ENCODE measurements around the gene TNRC18.

GRCh38 chr7:5422396-5423305 lies 983 bp downstream of the TNRC18 start:
- TF ChIP-seq CTCF (IDR thresholded peaks at IDR 0.05; ENCODE audit: poor library complexity) (no peak), EZH2 (IDR thresholded peaks at IDR 0.05; ENCODE audit: borderline replicate concordance) (no peak)
